Large intestine (tissue), 3 donors: ENCODE measurements around the gene USP54. TPM values are rescaled to one million over a fixed set of nuclear protein-coding genes. Genes with fewer than 3 reads are reported as not detected.
"Not testable (repeated sequence)": the region's sequence is repeated elsewhere in the genome, so short reads cannot be mapped to it uniquely, and the experiment has no call there.

Experiments
- DNase-seq, 2 donors: peaks; one replicate each; pipeline versions ENCODE4 v3.0.0 to v3.0.0-alpha.2; 2013
- H3K27ac ChIP-seq: one replicate; pipeline ENCODE4 v1.5.1; 2013; ENCODE audit warnings: low read length
- H3K27me3 ChIP-seq: 2 replicates; pipeline ENCODE4 v1.6.1; 2013; ENCODE audit warnings: low read length; ENCODE audit not compliant: control insufficient read depth, insufficient read depth
- H3K36me3 ChIP-seq: 2 replicates; pipeline ENCODE4 v1.6.1; 2013; ENCODE audit warnings: low read length; ENCODE audit not compliant: control insufficient read depth, insufficient read depth
- H3K4me1 ChIP-seq: one replicate; pipeline ENCODE4 v1.6.1; 2013; ENCODE audit warnings: low read length; ENCODE audit not compliant: control insufficient read depth, insufficient read depth
- H3K4me3 ChIP-seq: one replicate; pipeline ENCODE4 v1.5.1; 2013; ENCODE audit warnings: low read length
- H3K9me3 ChIP-seq: one replicate; pipeline ENCODE4 v1.6.1; 2013; ENCODE audit warnings: mild to moderate bottlenecking, low read depth, low read length, moderate library complexity; ENCODE audit not compliant: control insufficient read depth
- WGBS: methylation state at CpG from one replicate; pipeline ENCODE4 v1.1.5; 2013; ENCODE audit warnings: low lambda C conversion rate; ENCODE audit not compliant: insufficient coverage; 5-methylcytosine and 5-hydroxymethylcytosine counted together
- polyA plus RNA-seq: library from polyadenylated mRNA; unstranded; fragments of 120-200 nt; gene quantifications from one replicate; pipeline ENCODE4 v1.2.1, GENCODE V29; 2013

Gene USP54
- polyA plus RNA-seq, 1 donor = 39.0 TPM

DNA sequence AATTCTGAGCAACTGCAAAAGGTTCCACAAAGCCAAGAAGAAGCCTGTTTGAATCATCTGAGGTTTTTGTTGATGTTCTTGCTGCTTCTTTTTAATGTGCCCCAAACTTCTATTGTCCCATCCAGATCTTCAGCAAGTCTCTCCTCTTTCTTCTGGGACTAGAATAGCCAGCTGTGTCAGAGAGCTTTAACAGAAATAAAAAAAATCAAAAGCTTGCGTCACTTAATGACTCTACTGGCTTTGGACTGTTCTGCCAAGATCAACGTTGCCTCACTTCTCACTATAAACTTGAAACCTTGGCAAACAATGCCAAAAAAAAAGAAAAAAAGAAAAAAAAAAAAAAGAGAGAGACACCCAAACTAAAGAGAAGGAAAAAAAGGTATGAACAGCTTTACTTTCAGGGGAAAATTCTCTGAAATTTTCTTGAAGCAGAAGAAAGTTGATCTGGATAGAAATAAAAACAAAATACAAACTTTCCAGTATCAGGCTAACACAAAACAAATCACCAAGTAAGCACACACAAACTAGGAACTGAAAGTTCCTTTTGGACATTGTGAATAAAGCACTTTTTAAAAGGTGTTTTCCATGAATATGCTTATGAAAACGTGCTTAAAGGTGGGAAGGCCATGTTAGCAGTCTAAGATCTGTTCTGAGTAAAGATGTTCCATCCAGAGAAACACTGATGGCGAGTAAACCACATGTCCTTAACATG lies 14.8 kb downstream of the USP54 start:
- WGBS = 21% methylated on average over 3 of the region's 4 CpGs

DNA sequence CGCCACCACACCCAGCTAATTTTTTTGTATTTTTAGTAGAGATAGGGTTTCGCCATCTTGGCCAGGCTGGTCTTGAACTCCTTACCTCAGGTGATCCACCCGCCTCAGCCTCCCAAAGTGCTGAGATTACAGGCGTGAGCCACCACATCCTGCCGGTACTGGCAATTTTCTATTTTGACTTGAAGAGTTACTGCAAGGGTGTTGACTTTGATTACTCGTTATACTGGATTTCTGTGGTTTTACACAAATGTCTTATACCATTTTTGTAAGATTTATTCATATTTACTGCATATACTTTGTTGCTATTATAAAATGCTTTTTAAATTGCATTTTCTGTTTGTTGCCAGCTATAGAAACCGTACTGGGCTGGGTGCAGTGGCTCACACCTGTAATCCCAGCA lies 24.1 kb downstream of the USP54 start:
- H3K27me3 ChIP-seq, H3K9me3 ChIP-seq, DNase-seq, H3K36me3 ChIP-seq, H3K27ac ChIP-seq, H3K4me1 ChIP-seq, H3K4me3 ChIP-seq: not testable (repeated sequence)
- WGBS = 83% methylated on average over 1 of the region's 7 CpGs

More for the DNA sequence above, 14.8 kb downstream of the USP54 start:
- Histone ChIP-seq H3K4me3 (no peak overlapping the region), H3K36me3 (peaks cover 5% of the 10 kb centered on the region), H3K9me3 (no peaks in the 10 kb centered on the region), H3K27ac (peak overlapping the region; percentile 13), H3K4me1 (peaks cover 31% of the 10 kb centered on the region), H3K27me3 (no peaks in the 10 kb centered on the region)
- DNase-seq = peak in 1 of 2 donors; percentile 70

DNA sequence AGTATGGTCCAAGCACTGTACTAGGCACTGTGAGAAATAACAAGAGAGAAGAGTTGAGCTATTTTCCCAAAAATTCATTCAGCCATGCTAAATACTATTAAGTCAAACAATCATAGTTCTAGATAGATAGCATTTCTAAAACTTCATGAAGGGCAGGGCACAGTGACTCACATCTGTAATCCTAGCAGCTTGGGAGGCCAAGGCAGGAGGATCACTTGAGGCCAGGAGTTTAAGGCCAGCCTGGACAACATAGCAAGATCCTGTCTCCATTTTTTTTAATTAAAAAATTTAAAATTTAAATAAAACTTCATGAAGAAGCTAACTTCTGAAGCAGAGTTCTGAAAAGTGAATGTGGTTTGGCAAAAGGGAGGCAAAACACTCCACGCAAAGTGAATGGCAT lies 29.9 kb downstream of the USP54 start:
- Histone ChIP-seq H3K27me3 (no peaks in the 10 kb centered on the region), H3K36me3 (peaks cover 3% of the 10 kb centered on the region), H3K4me3 (no peak overlapping the region), H3K9me3 (no peaks in the 10 kb centered on the region), H3K4me1 (no peaks in the 10 kb centered on the region), H3K27ac (no peak overlapping the region)
- WGBS = 100% methylated on average over 1 of the region's 1 CpG
- no peak for DNase-seq

DNA sequence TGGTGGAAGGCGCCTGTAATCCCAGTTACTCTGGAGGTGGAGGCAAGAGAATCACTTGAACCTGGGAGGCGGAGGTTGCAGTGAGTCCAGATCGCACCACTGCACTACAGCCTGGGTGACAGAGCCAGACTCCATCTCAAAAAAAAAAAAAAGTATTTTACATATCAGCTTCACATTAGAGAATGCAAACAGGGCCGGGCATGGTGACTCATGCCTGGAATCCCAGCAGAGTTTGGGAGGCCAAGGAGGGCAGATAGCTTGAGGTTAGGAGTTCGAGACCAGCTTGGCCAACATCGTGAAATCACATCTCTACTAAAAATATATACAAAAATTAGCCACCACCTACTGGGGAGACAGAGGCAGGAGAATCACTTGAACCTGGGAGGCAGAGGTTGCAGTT lies 31.6 kb downstream of the USP54 start:
- Histone ChIP-seq H3K27ac (no peak overlapping the region), H3K36me3 (peaks cover 3% of the 10 kb centered on the region), H3K4me1 (no peaks in the 10 kb centered on the region), H3K27me3 (no peaks in the 10 kb centered on the region), H3K4me3 (no peak overlapping the region), H3K9me3 (no peaks in the 10 kb centered on the region)
- no peak for DNase-seq
- no CpG with 5 or more reads among the region's 6 CpGs for WGBS

DNA sequence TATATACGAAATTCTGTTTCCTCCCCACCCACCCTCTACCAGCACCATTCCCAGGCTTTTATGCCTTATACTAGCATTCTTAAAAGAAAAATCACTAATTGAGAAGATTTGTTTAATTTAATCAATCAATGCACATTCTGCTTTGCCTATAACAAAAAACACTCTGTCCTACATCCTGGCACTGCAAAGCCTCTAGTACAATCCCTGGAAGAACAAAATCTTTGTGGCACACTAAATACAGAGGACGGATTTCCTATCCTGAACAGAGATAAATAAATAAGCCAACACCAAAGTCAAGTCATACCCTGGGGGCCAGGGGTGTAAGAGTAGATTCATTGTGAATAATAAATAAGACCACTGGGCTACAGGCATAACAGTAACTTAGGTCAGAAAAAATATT lies 34.3 kb downstream of the USP54 start:
- WGBS = no CpG with 5 or more reads among the region's 2 CpGs
- DNase-seq = no peak
- no peaks in the 10 kb centered on the region for H3K27me3 ChIP-seq
- H3K4me3 ChIP-seq = no peak overlapping the region
- H3K27ac ChIP-seq = no peak overlapping the region
- no peaks in the 10 kb centered on the region for H3K4me1 ChIP-seq
- peaks cover 3% of the 10 kb centered on the region for H3K36me3 ChIP-seq
- H3K9me3 ChIP-seq = no peaks in the 10 kb centered on the region

DNA sequence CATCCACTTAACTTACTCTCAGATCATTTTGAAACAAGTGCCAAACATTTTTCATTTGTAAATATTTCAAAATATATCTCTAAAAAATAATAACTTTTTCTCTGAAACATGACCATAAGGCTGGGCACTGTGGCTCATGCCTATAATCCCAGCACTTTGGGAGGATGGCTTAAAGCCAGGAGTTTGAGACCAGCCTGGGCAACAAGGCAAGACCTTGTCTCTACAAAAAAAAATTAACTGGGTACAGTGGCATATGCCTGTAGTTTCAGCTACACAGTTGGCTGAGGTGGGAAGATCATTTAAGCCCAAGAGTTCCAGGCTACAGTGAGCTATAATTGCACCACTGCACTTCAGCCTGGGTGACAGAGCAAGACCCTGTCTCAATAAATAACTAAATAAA lies 36.4 kb downstream of the USP54 start:
- Histone ChIP-seq H3K27ac (no peak overlapping the region), H3K27me3 (no peaks in the 10 kb centered on the region), H3K4me1 (no peaks in the 10 kb centered on the region), H3K36me3 (no peaks in the 10 kb centered on the region), H3K4me3 (no peak overlapping the region), H3K9me3 (no peaks in the 10 kb centered on the region)
- DNase-seq = no peak

DNA sequence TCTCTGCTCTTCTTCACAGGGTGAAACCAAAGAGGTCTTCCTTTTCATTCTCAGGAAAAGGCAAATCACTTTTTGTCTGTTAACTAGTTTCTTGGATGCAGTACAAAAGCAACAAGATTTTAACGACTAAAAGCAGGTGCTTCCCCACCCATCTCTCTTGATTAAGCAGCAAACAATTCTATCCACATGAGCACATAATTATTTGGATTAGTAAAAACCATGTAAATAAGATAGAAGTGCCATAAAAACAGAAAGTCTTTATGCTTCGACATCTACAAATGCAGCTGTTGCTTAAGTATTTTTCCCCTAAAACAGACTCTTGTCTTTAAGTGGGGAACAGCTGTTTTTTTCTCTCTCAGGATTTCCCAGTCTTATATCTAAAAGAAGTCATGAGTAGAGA lies 37.4 kb downstream of the USP54 start:
- Histone ChIP-seq H3K4me3 (no peak overlapping the region), H3K27me3 (no peaks in the 10 kb centered on the region), H3K27ac (no peak overlapping the region), H3K9me3 (no peaks in the 10 kb centered on the region), H3K4me1 (no peaks in the 10 kb centered on the region), H3K36me3 (no peaks in the 10 kb centered on the region)
- DNase-seq = no peak
- 29% methylated on average over 2 of the region's 2 CpGs for WGBS

DNA sequence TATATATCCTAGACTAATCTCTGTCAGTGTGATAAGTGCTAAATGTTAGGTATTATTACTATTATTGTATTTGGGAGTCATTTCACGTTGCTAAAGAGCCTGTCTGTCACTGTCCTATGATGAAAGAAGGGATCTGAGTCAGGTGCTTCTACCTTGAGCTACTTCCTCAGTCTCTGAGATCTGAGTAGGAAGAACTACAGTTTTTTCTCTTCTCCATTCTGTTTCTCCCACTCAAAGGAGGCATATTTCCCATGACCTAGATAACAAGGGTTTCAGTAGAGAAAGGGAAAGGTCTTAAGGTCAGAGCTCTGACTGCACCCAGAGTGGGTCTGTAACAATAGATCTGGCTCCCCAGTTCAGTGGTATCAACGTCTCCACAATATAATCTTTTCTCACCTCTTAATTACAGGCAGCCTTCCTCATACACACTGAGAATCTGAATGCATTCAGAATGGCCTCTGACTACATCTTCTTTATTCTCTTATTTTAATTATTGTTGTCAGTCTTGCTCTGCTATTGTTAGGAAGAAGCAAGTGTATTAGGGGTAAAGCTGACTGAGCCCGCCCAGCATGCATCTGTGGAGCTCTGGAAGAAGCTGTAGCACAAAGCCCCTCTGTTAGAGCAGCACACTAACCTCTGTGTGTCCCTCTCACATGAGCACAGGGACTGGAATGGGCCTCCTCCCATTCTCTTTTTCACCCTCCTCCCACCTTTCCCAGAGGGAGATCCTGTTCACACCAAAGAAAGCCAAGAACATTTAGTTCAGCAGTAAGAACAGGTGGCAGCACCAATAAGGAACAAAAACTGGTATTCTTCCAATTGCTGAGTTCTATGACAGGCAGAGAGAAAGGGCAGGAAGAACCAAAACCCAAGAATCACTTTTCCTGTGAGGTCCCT lies 38.1 kb downstream of the USP54 start:
- WGBS = no CpG with 5 or more reads among the region's 3 CpGs
- DNase-seq = no peak
- no peak overlapping the region for H3K27ac ChIP-seq
- H3K27me3 ChIP-seq = no peaks in the 10 kb centered on the region
- H3K36me3 ChIP-seq = no peaks in the 10 kb centered on the region
- H3K4me1 ChIP-seq = no peaks in the 10 kb centered on the region
- H3K4me3 ChIP-seq = no peak overlapping the region
- H3K9me3 ChIP-seq = no peaks in the 10 kb centered on the region

DNA sequence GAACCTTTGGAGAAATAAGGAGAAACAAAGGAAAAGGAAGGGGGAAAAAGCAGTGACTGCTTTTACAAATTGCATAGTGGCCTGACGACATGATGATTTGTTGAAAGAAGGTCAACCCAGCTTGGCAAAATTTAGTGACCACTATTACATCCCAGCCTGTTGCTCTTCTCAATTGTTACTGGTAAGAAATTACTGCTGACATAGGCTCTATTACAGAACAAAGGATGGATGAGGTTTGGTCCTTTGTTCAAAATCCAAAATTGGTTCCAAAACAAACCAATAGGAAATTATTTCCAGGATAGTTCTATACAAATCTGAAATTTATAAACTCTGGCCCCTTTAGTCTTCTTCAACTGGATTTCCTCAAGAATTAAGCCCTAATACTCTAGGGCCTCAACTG lies 39.6 kb downstream of the USP54 start:
- DNase-seq = no peak
- H3K36me3 ChIP-seq = no peaks in the 10 kb centered on the region
- H3K9me3 ChIP-seq = no peaks in the 10 kb centered on the region
- no peak overlapping the region for H3K27ac ChIP-seq
- no peaks in the 10 kb centered on the region for H3K4me1 ChIP-seq
- no peak overlapping the region for H3K4me3 ChIP-seq
- no peaks in the 10 kb centered on the region for H3K27me3 ChIP-seq
- WGBS = no CpG with 5 or more reads among the region's 1 CpG

DNA sequence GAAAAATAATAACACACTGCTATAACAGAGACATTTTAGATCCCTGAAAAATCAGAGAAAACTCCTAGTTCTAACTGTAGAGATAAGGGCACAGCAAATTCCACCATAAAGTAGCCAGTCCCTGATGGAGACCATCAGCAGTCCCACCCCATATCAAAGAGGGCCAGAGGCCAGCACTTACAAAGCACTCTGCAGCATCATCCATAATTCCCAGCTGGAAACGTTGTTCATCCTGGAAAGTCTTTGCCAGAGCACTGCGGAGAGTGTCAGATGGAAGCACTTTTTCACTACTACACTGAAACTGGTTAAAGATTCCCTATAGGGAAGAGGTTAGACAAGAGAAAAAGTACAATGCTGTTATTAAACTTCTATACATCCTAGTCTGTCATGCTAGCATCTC lies 45.8 kb downstream of the USP54 start:
- Histone ChIP-seq H3K27me3 (no peaks in the 10 kb centered on the region), H3K36me3 (peaks cover 26% of the 10 kb centered on the region), H3K9me3 (no peaks in the 10 kb centered on the region), H3K4me3 (no peak overlapping the region), H3K4me1 (no peaks in the 10 kb centered on the region), H3K27ac (no peak overlapping the region)
- no peak for DNase-seq
- no CpG with 5 or more reads among the region's 2 CpGs for WGBS
